ENCODE results near the gene CCR5. TPM values are rescaled to one million over a fixed set of nuclear protein-coding genes. Genes with fewer than 3 reads are reported as not detected.

The CCR5 gene
- total RNA-seq, 4 donors from 2014 or later = 1.1 to 3.7 (median 1.4) TPM; not detected in 1

GRCh38 chr3:46406788-46407611 is 36.3 kb downstream of the CCR5 start, which contains the start of the genes CCR5AS and CCRL2:
Gene CCR5AS, minus strand, starts transcription at chr3:46407066.
Gene CCRL2, plus strand, starts transcription at chr3:46407259. Its CDS starts 821 bp downstream, at chr3:46408080.
- TF ChIP-seq CTCF (IDR thresholded peaks at IDR 0.05) (no peak), POLR2A (IDR thresholded peaks at IDR 0.05) (peak; percentile 87), POLR2AphosphoS5 (IDR thresholded peaks at IDR 0.05) (peak; percentile 59 to 88 (median 78))
- no peaks in the 10 kb centered on the region for H3K27me3 ChIP-seq
- H3K9me3 ChIP-seq = no peaks in the 10 kb centered on the region
- peak; percentile 89 for DNase-seq
- H3K27ac ChIP-seq = peak within 1 kb of the TSS; percentile 82 to 95 (median 88)
- peaks cover 0 to 46% (median 20%) of the 10 kb centered on the region in 4 donors for H3K4me1 ChIP-seq
- H3K4me3 ChIP-seq = peak within 1 kb of the TSS in 3 of 4 donors; percentile 31 to 51 (median 32)
- in situ Hi-C loops (cut with MboI; ENCODE audit: low pct_ligation_motif_present in 1 of 4, low pct_unique_long_range_greater_than_20kb in 1 of 4, low sequenced_read_pairs in 3 of 4) (no loop called here), intact Hi-C loops (cut with DNase I; ENCODE audit: low total_unique reads) (no loop called here)
- WGBS, 2 donors (ENCODE audit: low coverage in 1 of 2) = 29% methylated on average over 4 to 20 of the region's 20 CpGs
- no peaks in the 10 kb centered on the region for H3K36me3 ChIP-seq

GRCh38 chr3:46407970-46408369 is 37.2 kb downstream of the CCR5 start:
- Histone ChIP-seq H3K36me3 (no peaks in the 10 kb centered on the region), H3K27ac (peak overlapping the region; percentile 82 to 95 (median 88)), H3K9me3 (no peaks in the 10 kb centered on the region), H3K4me1 (peaks cover 0 to 52% (median 20%) of the 10 kb centered on the region in 4 donors), H3K27me3 (no peaks in the 10 kb centered on the region), H3K4me3 (peak overlapping the region in 3 of 4 donors; percentile 31 to 51 (median 32))
- WGBS, 2 donors (ENCODE audit: low coverage in 1 of 2) = 21 to 62% methylated on average over 2 to 7 of the region's 7 CpGs
- intact Hi-C loops (cut with DNase I; ENCODE audit: low total_unique reads) = no loop called here
- no peak for DNase-seq
- in situ Hi-C loops (cut with MboI; ENCODE audit: low pct_ligation_motif_present in 1 of 4, low pct_unique_long_range_greater_than_20kb in 1 of 4, low sequenced_read_pairs in 3 of 4) = no loop called here
- TF ChIP-seq POLR2AphosphoS5 (IDR thresholded peaks at IDR 0.05) (no peak), CTCF (IDR thresholded peaks at IDR 0.05) (no peak), POLR2A (IDR thresholded peaks at IDR 0.05) (no peak), EP300 (IDR thresholded peaks at IDR 0.05; ENCODE audit: low read depth) (no peak)

GRCh38 chr3:46408853-46409252 is 38.1 kb downstream of the CCR5 start:
- Histone ChIP-seq H3K27me3 (no peaks in the 10 kb centered on the region), H3K4me3 (no peak overlapping the region), H3K9me3 (no peaks in the 10 kb centered on the region), H3K4me1 (peaks cover 0 to 52% (median 20%) of the 10 kb centered on the region in 4 donors), H3K27ac (no peak overlapping the region), H3K36me3 (no peaks in the 10 kb centered on the region)
- DNase-seq = no peak
- in situ Hi-C loops (cut with MboI; ENCODE audit: low pct_ligation_motif_present in 1 of 4, low pct_unique_long_range_greater_than_20kb in 1 of 4, low sequenced_read_pairs in 3 of 4) = no loop called here
- 94 to 97% methylated on average over 6 to 7 of the region's 7 CpGs for WGBS, 2 donors (ENCODE audit: low coverage in 1 of 2)
- intact Hi-C loops (cut with DNase I; ENCODE audit: low total_unique reads) = no loop called here
- TF ChIP-seq POLR2AphosphoS5 (IDR thresholded peaks at IDR 0.05) (no peak), EP300 (IDR thresholded peaks at IDR 0.05; ENCODE audit: low read depth) (no peak), CTCF (IDR thresholded peaks at IDR 0.05) (no peak), POLR2A (IDR thresholded peaks at IDR 0.05) (no peak)

GRCh38 chr3:46409739-46410489 is 39.2 kb downstream of the CCR5 start:
- WGBS, 2 donors (ENCODE audit: low coverage in 1 of 2) = 89 to 93% methylated on average over 3 to 9 of the region's 9 CpGs
- in situ Hi-C loops (cut with MboI; ENCODE audit: low pct_ligation_motif_present in 1 of 4, low pct_unique_long_range_greater_than_20kb in 1 of 4, low sequenced_read_pairs in 3 of 4) = no loop called here

More at GRCh38 chr3:46409739-46410489, 39.2 kb downstream of the CCR5 start:
- no peaks in the 10 kb centered on the region for H3K9me3 ChIP-seq
- H3K4me1 ChIP-seq = peaks cover 0 to 46% (median 17%) of the 10 kb centered on the region in 4 donors
- H3K4me3 ChIP-seq = no peak overlapping the region
- no peak for TF ChIP-seq POLR2A (IDR thresholded peaks at IDR 0.05)
- TF ChIP-seq EP300 (IDR thresholded peaks at IDR 0.05; ENCODE audit: low read depth) = no peak
- TF ChIP-seq CTCF (IDR thresholded peaks at IDR 0.05) = no peak
- TF ChIP-seq POLR2AphosphoS5 (IDR thresholded peaks at IDR 0.05) = no peak
- DNase-seq = no peak
- intact Hi-C loops (cut with DNase I; ENCODE audit: low total_unique reads) = no loop called here
- H3K27ac ChIP-seq = no peak overlapping the region
- H3K27me3 ChIP-seq = no peaks in the 10 kb centered on the region
- no peaks in the 10 kb centered on the region for H3K36me3 ChIP-seq

All from transverse colon (tissue), 4 donors.